CD4-positive, alpha-beta T cell treated with Interleukin-15 for 4 hours (primary cell): Measurements from ENCODE around the gene SNURF.
"Not testable (repeated sequence)": the region's sequence is repeated elsewhere in the genome, so short reads cannot be mapped to it uniquely, and the experiment has no call there.

Experiments
- DNase-seq: peaks from one replicate; pipeline ENCODE4 v3.0.0-alpha.2; 2020; ENCODE audit warnings: low spot score

The SNURF gene

DNA sequence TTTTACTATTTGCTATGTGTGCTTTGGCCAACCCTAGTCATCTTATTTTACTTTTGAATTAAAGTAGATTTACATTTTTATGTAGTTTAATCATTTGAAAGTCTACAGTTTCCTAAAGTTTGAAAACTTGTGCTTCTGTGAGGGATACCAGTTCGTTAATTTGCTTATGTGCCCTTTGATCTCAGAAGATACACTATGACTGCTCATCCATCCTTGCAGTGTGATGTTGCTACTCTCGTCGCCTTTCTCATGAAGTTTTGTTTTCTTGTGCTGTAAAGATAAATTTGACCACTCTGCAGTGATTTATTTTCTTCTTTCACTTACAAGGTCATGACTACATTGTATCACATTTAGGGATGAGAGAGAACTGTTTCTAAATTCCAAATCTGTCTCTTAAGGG is 16.3 kb downstream of the SNURF start:
- DNase-seq: no peak

DNA sequence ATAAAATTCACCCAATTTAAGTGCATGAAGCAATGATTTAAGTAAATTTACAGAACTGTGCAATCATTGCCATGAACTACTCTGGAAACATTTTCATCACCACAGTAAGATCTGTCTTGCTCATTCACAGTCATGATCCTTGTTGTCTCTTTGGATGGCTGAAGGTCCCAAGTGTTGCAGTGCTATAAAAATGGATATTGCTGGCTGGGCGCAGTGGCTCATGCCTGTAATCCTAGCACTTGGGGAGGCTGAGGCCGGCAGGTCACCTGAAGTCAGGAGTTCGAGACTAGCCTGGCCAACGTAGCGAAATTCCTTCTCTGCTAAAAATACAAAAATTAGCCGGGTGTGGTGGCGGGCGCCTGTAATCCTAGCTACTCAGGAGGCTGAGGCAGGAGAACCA is 17.0 kb downstream of the SNURF start:
- DNase-seq: no peak

DNA sequence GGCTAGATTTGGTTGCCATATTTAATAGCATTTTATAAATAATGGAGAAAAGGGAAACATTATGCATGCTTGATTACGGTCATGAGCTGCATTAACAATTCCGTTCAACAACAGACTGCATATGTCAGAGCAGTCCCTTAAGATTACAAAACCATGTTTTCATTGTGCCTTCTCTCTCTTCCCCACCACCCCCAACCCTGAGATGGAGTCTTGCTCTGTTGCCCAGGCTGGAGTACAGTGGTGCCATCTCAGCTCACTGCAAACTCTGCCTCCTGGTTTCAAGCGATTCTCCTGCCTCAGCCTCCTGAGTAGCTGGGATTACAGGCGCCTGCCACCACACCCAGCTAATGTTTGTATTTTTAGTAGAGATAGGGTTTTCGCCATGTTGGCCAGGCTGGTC is 17.9 kb downstream of the SNURF start:
- not testable (repeated sequence) for DNase-seq

GRCh38 chr15:24976932-24977331 is 22.1 kb downstream of the SNURF start:
- DNase-seq: no peak

- DNase-seq: no peak
Observed at GRCh38 chr15:24977686-24978085, 22.9 kb downstream of the SNURF start.

GRCh38 chr15:24985224-24985623 is 30.4 kb downstream of the SNURF start:
- DNase-seq: no peak

GRCh38 chr15:24986653-24987052 is 31.9 kb downstream of the SNURF start:
- DNase-seq: no peak
